KMS-11 (cell line): ENCODE results near the gene PARVB.
"Not testable (repeated sequence)": the region's sequence is repeated elsewhere in the genome, so short reads cannot be mapped to it uniquely, and the experiment has no call there.

Experiments used
- H2AFZ ChIP-seq: fragments of 200-600 bp; sonication (generic); 2 replicates; pipeline ENCODE4 v1.6.1; 2016; ENCODE audit warnings: antibody characterized with exemption, mixed run types, low read depth
- H3K27ac ChIP-seq: fragments of 200-600 bp; sonication (generic); 2 replicates; pipeline ENCODE4 v1.6.1; 2016; ENCODE audit warnings: mild to moderate bottlenecking, mixed run types
- H3K27me3 ChIP-seq: fragments of 200-600 bp; sonication (generic); 2 replicates; pipeline ENCODE4 v1.6.1; 2017; ENCODE audit warnings: mild to moderate bottlenecking, low read depth, mixed run types, moderate library complexity; ENCODE audit not compliant: insufficient read depth
- H3K36me3 ChIP-seq: fragments of 200-600 bp; sonication (generic); 2 replicates; pipeline ENCODE4 v1.6.1; 2017; ENCODE audit warnings: mild to moderate bottlenecking, mixed run types; ENCODE audit not compliant: insufficient read depth
- H3K4me1 ChIP-seq: fragments of 200-600 bp; sonication (generic); 2 replicates; pipeline ENCODE4 v1.6.1; 2016; ENCODE audit warnings: mild to moderate bottlenecking, low read depth, mixed run types; ENCODE audit not compliant: poor library complexity, severe bottlenecking
- H3K4me2 ChIP-seq: fragments of 200-600 bp; sonication (generic); 2 replicates; pipeline ENCODE4 v1.7.0; 2016; ENCODE audit warnings: mild to moderate bottlenecking, mixed run types
- H3K4me3 ChIP-seq: fragments of 200-600 bp; sonication (generic); IDR thresholded peaks from 2 replicates; pipeline ENCODE4 v1.6.1; 2017; ENCODE audit warnings: low read depth, low read length, mixed read lengths; ENCODE audit not compliant: insufficient read depth
- H3K79me2 ChIP-seq: fragments of 200-600 bp; sonication (generic); 2 replicates; pipeline ENCODE4 v1.6.1; 2016; ENCODE audit warnings: low read depth, mixed run types; ENCODE audit not compliant: insufficient read depth
- H3K9ac ChIP-seq: fragments of 200-600 bp; sonication (generic); 2 replicates; pipeline ENCODE4 v1.6.1; 2016; ENCODE audit warnings: mild to moderate bottlenecking, mixed run types
- H4K20me1 ChIP-seq: fragments of 200-600 bp; sonication (generic); 2 replicates; pipeline ENCODE4 v1.6.1; 2016; ENCODE audit warnings: mild to moderate bottlenecking, mixed run types; ENCODE audit not compliant: insufficient read depth
- TF ChIP-seq, protein P1 (sequence below): fragments of 200-600 bp; sonication (generic); conservative IDR thresholded peaks from 2 replicates; pipeline ENCODE4 v1.6.1; 2017; ENCODE audit warnings: low read depth, mild to moderate bottlenecking, antibody characterized with exemption, low read length, moderate library complexity, mixed read lengths

The PARVB gene

DNA sequence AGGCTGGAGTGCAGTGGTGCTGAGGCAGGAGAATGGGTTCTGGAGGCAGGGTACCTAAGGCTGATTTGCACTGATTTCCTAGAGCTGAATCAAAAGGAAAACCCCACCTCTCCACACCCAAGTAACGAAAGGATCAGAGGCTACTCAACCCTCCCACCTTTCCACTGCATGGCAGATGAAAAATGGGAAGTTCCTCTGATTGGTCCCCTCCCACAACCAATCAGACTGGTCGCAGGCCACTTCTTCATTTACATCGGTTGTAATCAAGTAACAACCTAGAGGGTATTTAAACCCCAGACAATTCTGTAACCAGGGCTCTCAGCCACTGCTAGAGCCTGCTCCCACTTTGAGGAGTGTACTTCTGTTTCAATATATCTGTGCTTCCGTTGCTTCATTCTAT lies 18.6 kb upstream of the PARVB start:
- Histone ChIP-seq H3K79me2 (no peaks in the 10 kb centered on the region), H4K20me1 (no peaks in the 10 kb centered on the region), H3K27me3 (no peaks in the 10 kb centered on the region), H2AFZ (no peak overlapping the region), H3K4me1 (no peaks in the 10 kb centered on the region), H3K4me2 (no peak overlapping the region), H3K36me3 (no peaks in the 10 kb centered on the region), H3K27ac (no peak overlapping the region), H3K9ac (no peak overlapping the region), H3K4me3 (no peak overlapping the region)
- TF ChIP-seq, protein P1, sequence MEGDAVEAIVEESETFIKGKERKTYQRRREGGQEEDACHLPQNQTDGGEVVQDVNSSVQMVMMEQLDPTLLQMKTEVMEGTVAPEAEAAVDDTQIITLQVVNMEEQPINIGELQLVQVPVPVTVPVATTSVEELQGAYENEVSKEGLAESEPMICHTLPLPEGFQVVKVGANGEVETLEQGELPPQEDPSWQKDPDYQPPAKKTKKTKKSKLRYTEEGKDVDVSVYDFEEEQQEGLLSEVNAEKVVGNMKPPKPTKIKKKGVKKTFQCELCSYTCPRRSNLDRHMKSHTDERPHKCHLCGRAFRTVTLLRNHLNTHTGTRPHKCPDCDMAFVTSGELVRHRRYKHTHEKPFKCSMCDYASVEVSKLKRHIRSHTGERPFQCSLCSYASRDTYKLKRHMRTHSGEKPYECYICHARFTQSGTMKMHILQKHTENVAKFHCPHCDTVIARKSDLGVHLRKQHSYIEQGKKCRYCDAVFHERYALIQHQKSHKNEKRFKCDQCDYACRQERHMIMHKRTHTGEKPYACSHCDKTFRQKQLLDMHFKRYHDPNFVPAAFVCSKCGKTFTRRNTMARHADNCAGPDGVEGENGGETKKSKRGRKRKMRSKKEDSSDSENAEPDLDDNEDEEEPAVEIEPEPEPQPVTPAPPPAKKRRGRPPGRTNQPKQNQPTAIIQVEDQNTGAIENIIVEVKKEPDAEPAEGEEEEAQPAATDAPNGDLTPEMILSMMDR: no peak

DNA sequence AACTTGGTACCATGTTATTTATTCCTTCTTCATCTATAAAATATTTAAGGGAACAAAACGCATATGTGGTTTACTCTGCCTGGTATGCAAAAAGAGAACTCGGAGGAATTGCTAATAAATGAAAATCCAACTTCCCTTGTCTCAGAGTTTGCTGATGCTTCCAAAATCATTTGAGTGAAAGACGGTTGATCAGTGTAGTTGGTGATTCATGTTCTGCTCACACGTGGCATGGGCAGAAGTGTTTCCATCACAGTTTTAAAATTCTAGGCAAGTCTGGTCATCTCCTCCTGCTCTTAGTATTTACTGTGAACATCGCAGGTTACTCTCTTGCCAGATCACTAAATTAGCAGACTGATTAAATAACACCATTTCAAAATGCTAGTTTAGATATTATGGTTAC lies 11.9 kb upstream of the PARVB start:
- no peaks in the 10 kb centered on the region for H3K27me3 ChIP-seq
- TF ChIP-seq, protein P1: no peak
- no peak overlapping the region for H3K4me3 ChIP-seq
- H4K20me1 ChIP-seq: no peaks in the 10 kb centered on the region
- no peak overlapping the region for H3K27ac ChIP-seq
- H3K4me2 ChIP-seq: no peak overlapping the region
- H3K36me3 ChIP-seq: no peaks in the 10 kb centered on the region
- no peaks in the 10 kb centered on the region for H3K4me1 ChIP-seq
- H2AFZ ChIP-seq: no peak overlapping the region
- no peak overlapping the region for H3K9ac ChIP-seq
- no peaks in the 10 kb centered on the region for H3K79me2 ChIP-seq

DNA sequence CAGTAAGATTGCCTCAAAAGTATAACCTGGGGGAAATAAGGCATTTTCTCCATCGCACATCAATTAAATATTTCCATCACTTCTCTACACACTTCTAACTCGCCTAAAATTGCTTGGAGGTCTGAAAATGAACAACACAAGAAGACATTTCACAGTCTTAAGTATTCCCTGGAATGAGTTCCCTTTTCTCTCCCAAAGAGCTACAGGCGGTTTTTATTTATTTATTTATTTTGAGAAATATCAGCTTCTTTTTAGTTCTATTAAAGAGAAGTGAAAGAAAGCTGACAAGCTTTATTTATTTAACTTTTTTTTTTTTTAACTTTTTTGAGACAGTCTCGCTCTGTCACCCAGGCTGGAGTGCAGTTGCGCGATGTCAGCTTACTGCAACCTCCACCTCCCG lies 11.5 kb upstream of the PARVB start:
- H3K27ac ChIP-seq: no peak overlapping the region
- H3K4me1 ChIP-seq: no peaks in the 10 kb centered on the region
- no peaks in the 10 kb centered on the region for H3K36me3 ChIP-seq
- H3K79me2 ChIP-seq: no peaks in the 10 kb centered on the region
- no peak overlapping the region for H3K4me2 ChIP-seq
- no peak overlapping the region for H2AFZ ChIP-seq
- no peak overlapping the region for H3K4me3 ChIP-seq
- no peaks in the 10 kb centered on the region for H3K27me3 ChIP-seq
- TF ChIP-seq, protein P1: no peak
- H3K9ac ChIP-seq: no peak overlapping the region
- no peaks in the 10 kb centered on the region for H4K20me1 ChIP-seq

DNA sequence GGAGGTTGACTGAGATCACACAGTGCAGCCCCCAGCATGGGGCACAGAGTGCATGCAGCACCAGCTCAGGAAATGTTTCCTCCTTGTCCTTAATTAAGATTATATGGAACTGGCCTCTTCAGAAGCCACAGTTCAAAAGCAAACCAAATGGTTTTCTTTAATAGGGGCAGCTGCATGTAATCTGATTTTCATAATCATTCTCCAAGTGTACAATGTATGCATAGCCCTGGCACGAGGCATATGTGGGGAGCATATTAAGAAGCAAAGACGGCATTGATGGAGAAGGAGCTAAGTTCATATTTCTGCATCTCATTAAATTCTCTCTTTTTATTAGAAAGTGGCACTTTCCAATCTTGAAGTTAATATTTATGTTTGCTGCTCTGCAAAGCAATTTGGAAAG lies 9.9 kb upstream of the PARVB start:
- Histone ChIP-seq H4K20me1 (no peaks in the 10 kb centered on the region), H2AFZ (no peak overlapping the region), H3K4me3 (no peak overlapping the region), H3K27me3 (no peaks in the 10 kb centered on the region), H3K36me3 (no peaks in the 10 kb centered on the region), H3K27ac (no peak overlapping the region), H3K4me1 (no peaks in the 10 kb centered on the region), H3K4me2 (no peak overlapping the region), H3K79me2 (no peaks in the 10 kb centered on the region), H3K9ac (no peak overlapping the region)
- TF ChIP-seq, protein P1: no peak

DNA sequence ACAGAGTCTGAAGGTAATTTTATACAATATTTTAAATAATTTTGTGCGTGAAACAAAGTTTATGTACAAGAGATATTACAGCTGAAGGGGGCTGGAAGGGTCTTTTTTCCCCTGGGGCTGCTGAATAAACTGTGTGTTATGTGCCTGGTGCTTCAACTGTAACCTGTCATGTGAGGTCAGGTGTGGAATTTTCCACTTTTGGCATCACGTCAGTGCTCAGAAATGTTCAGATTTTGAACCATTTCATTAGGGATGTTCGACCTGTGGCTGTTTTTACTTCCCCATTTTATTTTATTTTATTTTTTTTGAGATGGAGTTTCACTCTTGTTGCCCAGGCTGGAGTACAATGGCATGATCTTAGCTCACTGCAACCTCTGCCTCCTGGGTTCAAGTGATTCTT lies 7.5 kb upstream of the PARVB start:
- H3K79me2 ChIP-seq, H3K36me3 ChIP-seq, H3K4me1 ChIP-seq, H4K20me1 ChIP-seq, H3K9ac ChIP-seq, H3K4me2 ChIP-seq, H3K27me3 ChIP-seq, H3K4me3 ChIP-seq, H2AFZ ChIP-seq, H3K27ac ChIP-seq: not testable (repeated sequence)
